ENCODE results near the gene SSR3. TPM values are rescaled to one million over a fixed set of nuclear protein-coding genes. Genes with fewer than 3 reads are reported as not detected.

Gene SSR3
- total RNA-seq, 1 experiment from 2014 or later = 312 TPM

GRCh38 chr3:156602424-156602823 is 47.5 kb upstream of the SSR3 start:
- intact Hi-C loops (cut with micrococcal nuclease; ENCODE audit: unreplicated experiment) = loop anchor here (1.0 kb wide), 1 partner anchor 8 kb away; no protein-coding TSS in a partner anchor
- no peak for DNase-seq
- no TSS peak for BruUV-seq (replicated peaks)
- H3K36me3 Mint-ChIP-seq (ENCODE audit: insufficient read depth, unreplicated experiment) = peaks cover 11% of the 10 kb centered on the region
- peaks cover 27% of the 10 kb centered on the region for H3K4me1 Mint-ChIP-seq (ENCODE audit: low read depth, unreplicated experiment)
- CTCF ChIA-PET = interaction anchor here (0.5 to 2.0 kb wide), 3 partner anchors 48 to 887 kb away, joined by 3 to 6 read pairs (median 4); partner anchors contain the start of genes SSR3 and TIPARP
- no peak overlapping the region for H3K27ac Mint-ChIP-seq (ENCODE audit: unreplicated experiment)
- H3K27me3 Mint-ChIP-seq (ENCODE audit: unreplicated experiment) = no peaks in the 10 kb centered on the region
- no peak for TF ChIP-seq CTCF (IDR thresholded peaks at IDR 0.05; ENCODE audit: unreplicated experiment)
- H3K4me3 Mint-ChIP-seq (ENCODE audit: low read depth, unreplicated experiment) = no peak overlapping the region
- no peaks in the 10 kb centered on the region for H3K9me3 Mint-ChIP-seq (ENCODE audit: low read depth, unreplicated experiment)

- no TSS peak for BruUV-seq (replicated peaks)
- H3K27me3 Mint-ChIP-seq (ENCODE audit: unreplicated experiment) = no peaks in the 10 kb centered on the region
- H3K36me3 Mint-ChIP-seq (ENCODE audit: insufficient read depth, unreplicated experiment) = peaks cover 11% of the 10 kb centered on the region
- DNase-seq = no peak
- H3K9me3 Mint-ChIP-seq (ENCODE audit: low read depth, unreplicated experiment) = no peaks in the 10 kb centered on the region
- intact Hi-C loops (cut with micrococcal nuclease; ENCODE audit: unreplicated experiment) = no loop called here
- H3K4me1 Mint-ChIP-seq (ENCODE audit: low read depth, unreplicated experiment) = peaks cover 20% of the 10 kb centered on the region
- CTCF ChIA-PET = interaction anchor here (1.1 to 2.0 kb wide), 2 partner anchors 47 to 72 kb away, joined by 3 to 6 read pairs; partner anchors contain the start of genes SSR3 and TIPARP
- H3K4me3 Mint-ChIP-seq (ENCODE audit: low read depth, unreplicated experiment) = no peak overlapping the region
- H3K27ac Mint-ChIP-seq (ENCODE audit: unreplicated experiment) = no peak overlapping the region
- no peak for TF ChIP-seq CTCF (IDR thresholded peaks at IDR 0.05; ENCODE audit: unreplicated experiment)
Observed at GRCh38 chr3:156601497-156601896, 46.6 kb upstream of the SSR3 start.

- DNase-seq = no peak
- Mint-ChIP-seq H3K27me3 (ENCODE audit: unreplicated experiment) (no peaks in the 10 kb centered on the region), H3K9me3 (ENCODE audit: low read depth, unreplicated experiment) (no peaks in the 10 kb centered on the region), H3K27ac (ENCODE audit: unreplicated experiment) (no peak overlapping the region), H3K36me3 (ENCODE audit: insufficient read depth, unreplicated experiment) (peaks cover 5% of the 10 kb centered on the region), H3K4me1 (ENCODE audit: low read depth, unreplicated experiment) (peaks cover 17% of the 10 kb centered on the region), H3K4me3 (ENCODE audit: low read depth, unreplicated experiment) (no peak overlapping the region)
- CTCF ChIA-PET = no interaction called here
- TF ChIP-seq CTCF (IDR thresholded peaks at IDR 0.05; ENCODE audit: unreplicated experiment) = no peak
- no TSS peak for BruUV-seq (replicated peaks)
- intact Hi-C loops (cut with micrococcal nuclease; ENCODE audit: unreplicated experiment) = no loop called here
Observed at GRCh38 chr3:156600834-156601233, 45.9 kb upstream of the SSR3 start.

GRCh38 chr3:156599089-156599874 is 44.4 kb upstream of the SSR3 start:
- TF ChIP-seq CTCF (IDR thresholded peaks at IDR 0.05; ENCODE audit: unreplicated experiment) = no peak
- Mint-ChIP-seq H3K27ac (ENCODE audit: unreplicated experiment) (no peak overlapping the region), H3K4me1 (ENCODE audit: low read depth, unreplicated experiment) (peaks cover 23% of the 10 kb centered on the region), H3K9me3 (ENCODE audit: low read depth, unreplicated experiment) (no peaks in the 10 kb centered on the region), H3K36me3 (ENCODE audit: insufficient read depth, unreplicated experiment) (no peaks in the 10 kb centered on the region), H3K27me3 (ENCODE audit: unreplicated experiment) (no peaks in the 10 kb centered on the region), H3K4me3 (ENCODE audit: low read depth, unreplicated experiment) (no peak overlapping the region)
- BruUV-seq (replicated peaks) = no TSS peak
- CTCF ChIA-PET = no interaction called here
- no peak for DNase-seq
- intact Hi-C loops (cut with micrococcal nuclease; ENCODE audit: unreplicated experiment) = no loop called here
